Esophagus muscularis mucosa (tissue), 4 donors: Measurements from ENCODE around the gene WAC. TPM values are rescaled to one million over a fixed set of nuclear protein-coding genes. Genes with fewer than 3 reads are reported as not detected.
A peak's percentile ranks its signal among the peaks of the same experiment; 100 is the strongest.

Experiments
- DNase-seq: peaks from one replicate; pipeline ENCODE4 v3.0.0-alpha.2; 2017; ENCODE audit errors: extremely low spot score
- H3K27ac ChIP-seq, 4 donors: fragments of 200-600 bp; sonication (generic); replicated peaks in 1 of 4; 1 replicate in 3 of 4; 2 replicates in 1 of 4; pipeline ENCODE4 v1.5.1; 2016 to 2019; ENCODE audit warnings: mild to moderate bottlenecking in 1 of 4
- H3K27me3 ChIP-seq, 4 donors: fragments of 200-600 bp; sonication (generic); one replicate each; pipeline versions ENCODE4 v1.5.1 to v1.6.0; 2016 to 2019
- H3K36me3 ChIP-seq, 4 donors: fragments of 200-600 bp; sonication (generic); one replicate each; pipeline ENCODE4 v1.5.1; 2016 to 2019
- H3K4me1 ChIP-seq, 4 donors: fragments of 200-600 bp; sonication (generic); one replicate each; pipeline ENCODE4 v1.5.1; 2016 to 2019
- H3K4me3 ChIP-seq, 4 donors: fragments of 200-600 bp; sonication (generic); 1 replicate in 2 of 4; 2 replicates in 2 of 4; pipeline ENCODE4 v1.5.1; 2016 to 2019; ENCODE audit warnings: mild to moderate bottlenecking in 4 of 4, moderate library complexity in 1 of 4
- H3K9me3 ChIP-seq, 4 donors: fragments of 200-600 bp; sonication (generic); 1 replicate in 3 of 4; 2 replicates in 1 of 4; pipeline ENCODE4 v1.5.1; 2016 to 2019
- CTCF ChIP-seq, 3 experiments: fragments of 200-600 bp in 2 of 3; fragments of 450-650 bp in 1 of 3; sonication (generic) in 2 of 3; IDR thresholded peaks; one replicate each; pipeline ENCODE4 v1.5.1; 2017 to 2019; ENCODE audit warnings: antibody characterized with exemption in 3 of 3, mild to moderate bottlenecking in 2 of 3, moderate library complexity in 1 of 3
- EP300 ChIP-seq: sonication (generic); formaldehyde crosslinking; IDR thresholded peaks from one replicate; pipeline ENCODE4 v1.6.1; 2017; ENCODE audit warnings: antibody characterized with exemption
- POLR2A ChIP-seq: fragments of 450-650 bp; IDR thresholded peaks from one replicate; pipeline ENCODE4 v1.6.1; 2017; ENCODE audit warnings: antibody characterized with exemption, moderate library complexity, mild to moderate bottlenecking, low read depth
- POLR2AphosphoS5 ChIP-seq, 2 donors: sonication (generic); formaldehyde crosslinking; IDR thresholded peaks; one replicate each; pipeline ENCODE4 v1.6.1; 2017; ENCODE audit warnings: antibody characterized with exemption in 2 of 2
- WGBS: methylation state at CpG from one replicate; pipeline ENCODE4 v1.1.5; 2018; 5-methylcytosine and 5-hydroxymethylcytosine counted together
- intact Hi-C: fragments of 100-400 bp; cut with DNase I; formaldehyde crosslinking; loops from one replicate; pipeline ENCODE4 v1.15.1; 2023
- total RNA-seq, 4 donors: library from RNA; depleted of rRNA; stranded (reverse); fragments of >200 nt; gene quantifications; one replicate each; pipeline versions ENCODE4 v1.1.0 to v1.2.1, GENCODE V29; 2016

The WAC gene
- total RNA-seq, 4 donors from 2014 or later = 115 to 157 (median 135) TPM

GRCh38 chr10:28587270-28587969 lies 54.5 kb downstream of the WAC start:
- no peak for TF ChIP-seq CTCF (IDR thresholded peaks at IDR 0.05)
- TF ChIP-seq EP300 = no peak
- no peak for TF ChIP-seq POLR2AphosphoS5 (IDR thresholded peaks at IDR 0.05)
- TF ChIP-seq POLR2A = no peak
- DNase-seq = no peak
- Histone ChIP-seq H3K27ac (peak overlapping the region in 3 of 4 donors; percentile 33 to 55 (median 49)), H3K4me1 (peaks cover 32 to 54% (median 47%) of the 10 kb centered on the region in 4 donors), H3K27me3 (no peaks in the 10 kb centered on the region), H3K36me3 (peaks cover 33 to 52% (median 42%) of the 10 kb centered on the region in 4 donors), H3K4me3 (no peak overlapping the region), H3K9me3 (no peaks in the 10 kb centered on the region)
- 33% methylated on average over 5 of the region's 5 CpGs for WGBS
- intact Hi-C loops = loop anchor here (10.0 kb wide), 1 partner anchor 153 kb away; no protein-coding TSS in a partner anchor

DNA sequence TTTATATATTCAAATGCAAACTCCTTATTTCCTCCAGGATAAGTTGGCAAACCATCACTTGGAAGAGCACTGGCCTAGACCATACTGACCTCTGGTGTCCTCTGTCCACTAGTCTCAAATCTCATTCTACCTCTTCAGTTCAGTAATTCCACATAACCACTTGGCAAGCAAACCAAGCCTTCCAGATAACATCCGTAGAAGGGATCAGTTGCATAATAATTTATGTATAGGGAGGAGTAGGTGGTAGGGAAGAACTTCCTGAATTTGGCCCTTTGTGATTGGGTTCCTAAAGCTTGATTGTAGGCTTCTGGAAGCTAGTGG lies 55.0 kb downstream of the WAC start:
- intact Hi-C loops = loop anchor here (10.0 kb wide), 1 partner anchor 153 kb away; no protein-coding TSS in a partner anchor
- peaks cover 34 to 55% (median 43%) of the 10 kb centered on the region in 4 donors for H3K36me3 ChIP-seq
- no peak overlapping the region for H3K4me3 ChIP-seq
- no peaks in the 10 kb centered on the region for H3K27me3 ChIP-seq
- no peak for DNase-seq
- TF ChIP-seq POLR2A (no peak), POLR2AphosphoS5 (IDR thresholded peaks at IDR 0.05) (no peak), CTCF (IDR thresholded peaks at IDR 0.05) (peak; percentile 7 to 24 (median 14)), EP300 (no peak)
- peaks cover 36 to 52% (median 43%) of the 10 kb centered on the region in 4 donors for H3K4me1 ChIP-seq
- peak overlapping the region; percentile 33 to 58 (median 52) for H3K27ac ChIP-seq
- H3K9me3 ChIP-seq = no peaks in the 10 kb centered on the region
- 6% methylated on average over 1 of the region's 1 CpG for WGBS

GRCh38 chr10:28592953-28593352 lies 60.0 kb downstream of the WAC start:
- DNase-seq = no peak
- 97% methylated on average over 1 of the region's 1 CpG for WGBS
- Histone ChIP-seq H3K36me3 (peaks cover 28 to 46% (median 31%) of the 10 kb centered on the region in 4 donors), H3K4me1 (peaks cover 36 to 58% (median 52%) of the 10 kb centered on the region in 4 donors), H3K27me3 (no peaks in the 10 kb centered on the region), H3K4me3 (no peak overlapping the region), H3K27ac (no peak overlapping the region), H3K9me3 (no peaks in the 10 kb centered on the region)
- intact Hi-C loops = no loop called here
- TF ChIP-seq POLR2A (no peak), POLR2AphosphoS5 (IDR thresholded peaks at IDR 0.05) (no peak), EP300 (no peak), CTCF (IDR thresholded peaks at IDR 0.05) (no peak)

DNA sequence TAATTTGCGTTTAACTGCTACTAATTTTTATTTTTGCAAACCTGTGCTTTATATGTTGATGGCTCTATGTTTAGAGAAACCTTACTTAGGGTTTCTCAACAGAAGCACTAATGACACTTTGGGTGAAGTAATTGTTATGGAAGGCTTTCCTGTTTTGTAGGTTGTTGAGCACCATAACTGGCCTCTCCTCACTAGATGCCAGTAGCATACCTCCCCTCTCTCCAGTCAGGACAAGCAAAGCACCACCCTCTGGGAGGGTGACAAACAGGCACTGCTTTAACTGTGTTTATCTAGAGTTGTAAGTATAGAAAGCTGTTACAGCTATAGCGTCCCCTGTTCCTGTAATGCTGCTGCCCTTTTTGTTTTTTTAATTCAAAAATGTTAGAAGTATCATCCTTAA lies 60.9 kb downstream of the WAC start:
- WGBS = 74% methylated on average over 2 of the region's 2 CpGs
- no peak for DNase-seq
- H3K27ac ChIP-seq = no peak overlapping the region
- no peak for TF ChIP-seq POLR2AphosphoS5 (IDR thresholded peaks at IDR 0.05)
- no peak for TF ChIP-seq POLR2A
- TF ChIP-seq EP300 = no peak
- TF ChIP-seq CTCF (IDR thresholded peaks at IDR 0.05) = no peak
- intact Hi-C loops = no loop called here
- no peaks in the 10 kb centered on the region for H3K27me3 ChIP-seq
- H3K36me3 ChIP-seq = peaks cover 28 to 52% (median 31%) of the 10 kb centered on the region in 4 donors
- H3K4me1 ChIP-seq = peaks cover 29 to 51% (median 47%) of the 10 kb centered on the region in 4 donors
- H3K4me3 ChIP-seq = no peak overlapping the region
- H3K9me3 ChIP-seq = no peaks in the 10 kb centered on the region
